WTC11 (cell line): ENCODE data around the gene GDI1. TPM values are rescaled to one million over a fixed set of nuclear protein-coding genes. Genes with fewer than 3 reads are reported as not detected.

ENCODE experiments used
- CREM ChIP-seq: sonication (generic); formaldehyde crosslinking; IDR thresholded peaks from 2 replicates; pipeline ENCODE4 v1.8.1; 2022; ENCODE audit warnings: mild to moderate bottlenecking, missing genetic modification reagents, moderate library complexity
- FOXJ3 ChIP-seq: sonication (generic); formaldehyde crosslinking; IDR thresholded peaks from 2 replicates; pipeline ENCODE4 v1.9.0; 2021; ENCODE audit warnings: missing genetic modification reagents, mild to moderate bottlenecking, borderline replicate concordance
- HMGA2 ChIP-seq: fragments of 250-450 bp; sonication (Bioruptor Pico); IDR thresholded peaks from 2 replicates; pipeline ENCODE4 v1.4.0; 2021; ENCODE audit warnings: mild to moderate bottlenecking, moderate library complexity
- JUN ChIP-seq: sonication (generic); formaldehyde crosslinking; IDR thresholded peaks from 2 replicates; pipeline ENCODE4 v1.8.0; 2023; ENCODE audit warnings: mild to moderate bottlenecking, missing genetic modification reagents
- KAT7 ChIP-seq: sonication (generic); formaldehyde crosslinking; IDR thresholded peaks from 2 replicates; pipeline ENCODE4 v1.8.1; 2023; ENCODE audit warnings: missing genetic modification reagents, mild to moderate bottlenecking, borderline replicate concordance
- NFYB ChIP-seq: sonication (generic); formaldehyde crosslinking; conservative IDR thresholded peaks from 2 replicates; pipeline ENCODE4 v1.8.0; 2022; ENCODE audit warnings: low read depth, missing genetic modification reagents
- RELA ChIP-seq: sonication (generic); formaldehyde crosslinking; IDR thresholded peaks from 2 replicates; pipeline ENCODE4 v1.8.1; 2022; ENCODE audit warnings: missing genetic modification reagents, mild to moderate bottlenecking, borderline replicate concordance
- SOX15 ChIP-seq: fragments of 250-450 bp; sonication (Bioruptor Pico); IDR thresholded peaks from 2 replicates; pipeline ENCODE4 v1.9.0; 2021; ENCODE audit warnings: mild to moderate bottlenecking
- SP1 ChIP-seq: sonication (generic); formaldehyde crosslinking; conservative IDR thresholded peaks from 2 replicates; pipeline ENCODE4 v1.8.1; 2022; ENCODE audit warnings: missing genetic modification reagents
- ZBTB21 ChIP-seq: sonication (generic); formaldehyde crosslinking; IDR thresholded peaks from 2 replicates; pipeline ENCODE4 v1.8.1; 2023; ENCODE audit warnings: mild to moderate bottlenecking, missing genetic modification reagents, borderline replicate concordance
- ZNF138 ChIP-seq: sonication (generic); formaldehyde crosslinking; conservative IDR thresholded peaks from 2 replicates; pipeline ENCODE4 v1.8.1; 2022; ENCODE audit warnings: mild to moderate bottlenecking, moderate library complexity, missing genetic modification reagents
- ZNF263 ChIP-seq: sonication (generic); formaldehyde crosslinking; IDR thresholded peaks from 2 replicates; pipeline ENCODE4 v1.8.1; 2022; ENCODE audit warnings: low read depth, mild to moderate bottlenecking, moderate library complexity, missing genetic modification reagents
- ZNF671 ChIP-seq: fragments of 250-450 bp; sonication (Bioruptor Pico); IDR thresholded peaks from 2 replicates; pipeline ENCODE4 v1.8.0; 2021; ENCODE audit warnings: mild to moderate bottlenecking
- total RNA-seq: library from RNA; stranded (reverse); gene quantifications from 3 replicates; pipeline ENCODE4 v1.2.3, GENCODE V29; 2021
- TF ChIP-seq, protein P1 (sequence below): sonication (generic); formaldehyde crosslinking; IDR thresholded peaks from 2 replicates; pipeline ENCODE4 v1.8.1; 2023; ENCODE audit warnings: mild to moderate bottlenecking, missing genetic modification reagents
- TF ChIP-seq, protein P2 (sequence below): sonication (generic); formaldehyde crosslinking; IDR thresholded peaks from 2 replicates; pipeline ENCODE4 v1.8.1; 2023; ENCODE audit warnings: mild to moderate bottlenecking, missing genetic modification reagents, moderate library complexity
- TF ChIP-seq, protein P3 (sequence below): sonication (generic); formaldehyde crosslinking; IDR thresholded peaks from 2 replicates; pipeline ENCODE4 v1.8.0; 2023; ENCODE audit warnings: missing genetic modification reagents
- TF ChIP-seq, protein P4 (sequence below): sonication (generic); formaldehyde crosslinking; IDR thresholded peaks from 2 replicates; pipeline ENCODE4 v1.8.0; 2023; ENCODE audit warnings: missing genetic modification reagents, mild to moderate bottlenecking, borderline replicate concordance
- TF ChIP-seq, protein P5 (sequence below): sonication (generic); formaldehyde crosslinking; IDR thresholded peaks from 2 replicates; pipeline ENCODE4 v1.8.1; 2023; ENCODE audit warnings: mild to moderate bottlenecking, missing genetic modification reagents
- TF ChIP-seq, protein P6 (sequence below): sonication (generic); formaldehyde crosslinking; IDR thresholded peaks from 2 replicates; pipeline ENCODE4 v1.8.0; 2022; ENCODE audit warnings: mild to moderate bottlenecking, missing genetic modification reagents
- TF ChIP-seq, protein P7 (sequence below): sonication (generic); formaldehyde crosslinking; IDR thresholded peaks from 2 replicates; pipeline ENCODE4 v1.8.1; 2022; ENCODE audit warnings: low read depth, mild to moderate bottlenecking, moderate library complexity, missing genetic modification reagents, borderline replicate concordance
- TF ChIP-seq, protein P8 (sequence below): fragments of 250-450 bp; sonication (Bioruptor Pico); IDR thresholded peaks from 2 replicates; pipeline ENCODE4 v1.9.0; 2021; ENCODE audit warnings: mild to moderate bottlenecking
- TF ChIP-seq, protein P9 (sequence below): sonication (generic); formaldehyde crosslinking; IDR thresholded peaks from 2 replicates; pipeline ENCODE4 v1.8.1; 2022; ENCODE audit warnings: low read depth, missing genetic modification reagents, borderline replicate concordance

The GDI1 gene
- total RNA-seq, 1 experiment from 2014 or later = 108 TPM

DNA sequence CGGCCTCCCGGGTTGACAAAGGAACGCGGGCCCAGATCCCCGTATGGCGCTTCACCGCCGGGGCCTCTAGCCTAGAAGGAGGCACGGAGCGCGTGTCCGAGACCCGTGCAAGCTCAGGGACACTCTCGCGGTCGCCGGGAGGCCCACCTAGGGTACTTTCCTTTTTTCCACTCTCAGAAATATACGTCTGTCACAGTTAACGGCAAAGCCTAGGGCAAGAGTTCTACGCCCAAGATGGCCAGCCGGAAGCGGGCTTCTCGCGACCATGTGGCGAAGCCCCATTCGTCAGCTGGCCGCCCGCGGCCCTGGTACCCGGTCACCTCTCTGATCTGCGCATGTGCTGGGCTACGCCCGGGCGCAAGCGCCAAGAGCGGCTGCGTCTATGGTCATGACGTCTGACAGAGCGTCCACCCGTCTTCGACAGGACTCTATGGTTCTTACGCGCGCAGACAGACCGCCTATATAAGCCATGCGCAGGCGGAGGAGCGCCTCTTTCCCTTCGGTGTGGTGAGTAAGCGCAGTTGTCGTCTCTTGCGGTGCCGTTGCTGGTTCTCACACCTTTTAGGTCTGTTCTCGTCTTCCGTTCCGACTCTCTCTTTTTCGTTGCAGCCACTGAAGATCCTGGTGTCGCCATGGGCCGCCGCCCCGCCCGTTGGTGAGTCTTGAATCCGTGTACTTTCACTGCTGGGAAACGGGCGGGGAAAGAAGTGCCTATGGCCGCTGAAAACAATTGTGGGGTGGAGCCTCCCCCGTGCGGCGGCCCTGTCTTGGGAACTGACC lies 38.9 kb upstream of the GDI1 start, which contains the start of gene RPL10 (continued):
- TF ChIP-seq, protein P1, sequence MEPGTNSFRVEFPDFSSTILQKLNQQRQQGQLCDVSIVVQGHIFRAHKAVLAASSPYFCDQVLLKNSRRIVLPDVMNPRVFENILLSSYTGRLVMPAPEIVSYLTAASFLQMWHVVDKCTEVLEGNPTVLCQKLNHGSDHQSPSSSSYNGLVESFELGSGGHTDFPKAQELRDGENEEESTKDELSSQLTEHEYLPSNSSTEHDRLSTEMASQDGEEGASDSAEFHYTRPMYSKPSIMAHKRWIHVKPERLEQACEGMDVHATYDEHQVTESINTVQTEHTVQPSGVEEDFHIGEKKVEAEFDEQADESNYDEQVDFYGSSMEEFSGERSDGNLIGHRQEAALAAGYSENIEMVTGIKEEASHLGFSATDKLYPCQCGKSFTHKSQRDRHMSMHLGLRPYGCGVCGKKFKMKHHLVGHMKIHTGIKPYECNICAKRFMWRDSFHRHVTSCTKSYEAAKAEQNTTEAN (CRISPR knock-in tag) = no peak
- no peak for TF ChIP-seq ZNF138 (CRISPR knock-in tag)
- TF ChIP-seq, protein P2, sequence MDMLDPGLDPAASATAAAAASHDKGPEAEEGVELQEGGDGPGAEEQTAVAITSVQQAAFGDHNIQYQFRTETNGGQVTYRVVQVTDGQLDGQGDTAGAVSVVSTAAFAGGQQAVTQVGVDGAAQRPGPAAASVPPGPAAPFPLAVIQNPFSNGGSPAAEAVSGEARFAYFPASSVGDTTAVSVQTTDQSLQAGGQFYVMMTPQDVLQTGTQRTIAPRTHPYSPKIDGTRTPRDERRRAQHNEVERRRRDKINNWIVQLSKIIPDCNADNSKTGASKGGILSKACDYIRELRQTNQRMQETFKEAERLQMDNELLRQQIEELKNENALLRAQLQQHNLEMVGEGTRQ = 0 out of 2 replicates have a peak, but pooled peaks have one; percentile 19
- no peak for TF ChIP-seq SOX15 (CRISPR knock-in tag)
- TF ChIP-seq ZNF671 (CRISPR knock-in tag) = no peak
- TF ChIP-seq SP1 (CRISPR knock-in tag) = peak; percentile 37; the same call in 1 of the 2 replicates
- TF ChIP-seq, protein P3, sequence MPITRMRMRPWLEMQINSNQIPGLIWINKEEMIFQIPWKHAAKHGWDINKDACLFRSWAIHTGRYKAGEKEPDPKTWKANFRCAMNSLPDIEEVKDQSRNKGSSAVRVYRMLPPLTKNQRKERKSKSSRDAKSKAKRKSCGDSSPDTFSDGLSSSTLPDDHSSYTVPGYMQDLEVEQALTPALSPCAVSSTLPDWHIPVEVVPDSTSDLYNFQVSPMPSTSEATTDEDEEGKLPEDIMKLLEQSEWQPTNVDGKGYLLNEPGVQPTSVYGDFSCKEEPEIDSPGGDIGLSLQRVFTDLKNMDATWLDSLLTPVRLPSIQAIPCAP (CRISPR knock-in tag) = peak; percentile 61; the same call in 1 of the 2 replicates
- 0 out of 2 replicates have a peak, but pooled peaks have one; percentile 38 for TF ChIP-seq RELA (CRISPR knock-in tag)
- TF ChIP-seq CREM (CRISPR knock-in tag) = peak; percentile 69; the same call in 1 of the 2 replicates
- TF ChIP-seq, protein P4, sequence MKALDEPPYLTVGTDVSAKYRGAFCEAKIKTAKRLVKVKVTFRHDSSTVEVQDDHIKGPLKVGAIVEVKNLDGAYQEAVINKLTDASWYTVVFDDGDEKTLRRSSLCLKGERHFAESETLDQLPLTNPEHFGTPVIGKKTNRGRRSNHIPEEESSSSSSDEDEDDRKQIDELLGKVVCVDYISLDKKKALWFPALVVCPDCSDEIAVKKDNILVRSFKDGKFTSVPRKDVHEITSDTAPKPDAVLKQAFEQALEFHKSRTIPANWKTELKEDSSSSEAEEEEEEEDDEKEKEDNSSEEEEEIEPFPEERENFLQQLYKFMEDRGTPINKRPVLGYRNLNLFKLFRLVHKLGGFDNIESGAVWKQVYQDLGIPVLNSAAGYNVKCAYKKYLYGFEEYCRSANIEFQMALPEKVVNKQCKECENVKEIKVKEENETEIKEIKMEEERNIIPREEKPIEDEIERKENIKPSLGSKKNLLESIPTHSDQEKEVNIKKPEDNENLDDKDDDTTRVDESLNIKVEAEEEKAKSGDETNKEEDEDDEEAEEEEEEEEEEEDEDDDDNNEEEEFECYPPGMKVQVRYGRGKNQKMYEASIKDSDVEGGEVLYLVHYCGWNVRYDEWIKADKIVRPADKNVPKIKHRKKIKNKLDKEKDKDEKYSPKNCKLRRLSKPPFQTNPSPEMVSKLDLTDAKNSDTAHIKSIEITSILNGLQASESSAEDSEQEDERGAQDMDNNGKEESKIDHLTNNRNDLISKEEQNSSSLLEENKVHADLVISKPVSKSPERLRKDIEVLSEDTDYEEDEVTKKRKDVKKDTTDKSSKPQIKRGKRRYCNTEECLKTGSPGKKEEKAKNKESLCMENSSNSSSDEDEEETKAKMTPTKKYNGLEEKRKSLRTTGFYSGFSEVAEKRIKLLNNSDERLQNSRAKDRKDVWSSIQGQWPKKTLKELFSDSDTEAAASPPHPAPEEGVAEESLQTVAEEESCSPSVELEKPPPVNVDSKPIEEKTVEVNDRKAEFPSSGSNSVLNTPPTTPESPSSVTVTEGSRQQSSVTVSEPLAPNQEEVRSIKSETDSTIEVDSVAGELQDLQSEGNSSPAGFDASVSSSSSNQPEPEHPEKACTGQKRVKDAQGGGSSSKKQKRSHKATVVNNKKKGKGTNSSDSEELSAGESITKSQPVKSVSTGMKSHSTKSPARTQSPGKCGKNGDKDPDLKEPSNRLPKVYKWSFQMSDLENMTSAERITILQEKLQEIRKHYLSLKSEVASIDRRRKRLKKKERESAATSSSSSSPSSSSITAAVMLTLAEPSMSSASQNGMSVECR (CRISPR knock-in tag) = 0 out of 2 replicates have a peak, but pooled peaks have one; percentile 35
- no peak for TF ChIP-seq ZBTB21 (CRISPR knock-in tag)
- TF ChIP-seq KAT7 (CRISPR knock-in tag) = no peak
- TF ChIP-seq, protein P5, sequence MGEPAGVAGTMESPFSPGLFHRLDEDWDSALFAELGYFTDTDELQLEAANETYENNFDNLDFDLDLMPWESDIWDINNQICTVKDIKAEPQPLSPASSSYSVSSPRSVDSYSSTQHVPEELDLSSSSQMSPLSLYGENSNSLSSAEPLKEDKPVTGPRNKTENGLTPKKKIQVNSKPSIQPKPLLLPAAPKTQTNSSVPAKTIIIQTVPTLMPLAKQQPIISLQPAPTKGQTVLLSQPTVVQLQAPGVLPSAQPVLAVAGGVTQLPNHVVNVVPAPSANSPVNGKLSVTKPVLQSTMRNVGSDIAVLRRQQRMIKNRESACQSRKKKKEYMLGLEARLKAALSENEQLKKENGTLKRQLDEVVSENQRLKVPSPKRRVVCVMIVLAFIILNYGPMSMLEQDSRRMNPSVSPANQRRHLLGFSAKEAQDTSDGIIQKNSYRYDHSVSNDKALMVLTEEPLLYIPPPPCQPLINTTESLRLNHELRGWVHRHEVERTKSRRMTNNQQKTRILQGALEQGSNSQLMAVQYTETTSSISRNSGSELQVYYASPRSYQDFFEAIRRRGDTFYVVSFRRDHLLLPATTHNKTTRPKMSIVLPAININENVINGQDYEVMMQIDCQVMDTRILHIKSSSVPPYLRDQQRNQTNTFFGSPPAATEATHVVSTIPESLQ (CRISPR knock-in tag) = no peak
- TF ChIP-seq HMGA2 (CRISPR knock-in tag) = no peak
- TF ChIP-seq, protein P6, sequence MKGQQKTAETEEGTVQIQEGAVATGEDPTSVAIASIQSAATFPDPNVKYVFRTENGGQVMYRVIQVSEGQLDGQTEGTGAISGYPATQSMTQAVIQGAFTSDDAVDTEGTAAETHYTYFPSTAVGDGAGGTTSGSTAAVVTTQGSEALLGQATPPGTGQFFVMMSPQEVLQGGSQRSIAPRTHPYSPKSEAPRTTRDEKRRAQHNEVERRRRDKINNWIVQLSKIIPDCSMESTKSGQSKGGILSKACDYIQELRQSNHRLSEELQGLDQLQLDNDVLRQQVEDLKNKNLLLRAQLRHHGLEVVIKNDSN = peak; percentile 18; the same call in 1 of the 2 replicates
- TF ChIP-seq, protein P7, sequence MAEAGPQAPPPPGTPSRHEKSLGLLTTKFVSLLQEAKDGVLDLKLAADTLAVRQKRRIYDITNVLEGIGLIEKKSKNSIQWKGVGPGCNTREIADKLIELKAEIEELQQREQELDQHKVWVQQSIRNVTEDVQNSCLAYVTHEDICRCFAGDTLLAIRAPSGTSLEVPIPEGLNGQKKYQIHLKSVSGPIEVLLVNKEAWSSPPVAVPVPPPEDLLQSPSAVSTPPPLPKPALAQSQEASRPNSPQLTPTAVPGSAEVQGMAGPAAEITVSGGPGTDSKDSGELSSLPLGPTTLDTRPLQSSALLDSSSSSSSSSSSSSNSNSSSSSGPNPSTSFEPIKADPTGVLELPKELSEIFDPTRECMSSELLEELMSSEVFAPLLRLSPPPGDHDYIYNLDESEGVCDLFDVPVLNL (CRISPR knock-in tag) = no peak
- no peak; the same call in 1 of the 2 replicates for TF ChIP-seq JUN (CRISPR knock-in tag)
- TF ChIP-seq FOXJ3 = no peak
- TF ChIP-seq, protein P8, sequence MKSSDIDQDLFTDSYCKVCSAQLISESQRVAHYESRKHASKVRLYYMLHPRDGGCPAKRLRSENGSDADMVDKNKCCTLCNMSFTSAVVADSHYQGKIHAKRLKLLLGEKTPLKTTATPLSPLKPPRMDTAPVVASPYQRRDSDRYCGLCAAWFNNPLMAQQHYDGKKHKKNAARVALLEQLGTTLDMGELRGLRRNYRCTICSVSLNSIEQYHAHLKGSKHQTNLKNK = no peak
- no peak for TF ChIP-seq NFYB
- TF ChIP-seq, protein P9, sequence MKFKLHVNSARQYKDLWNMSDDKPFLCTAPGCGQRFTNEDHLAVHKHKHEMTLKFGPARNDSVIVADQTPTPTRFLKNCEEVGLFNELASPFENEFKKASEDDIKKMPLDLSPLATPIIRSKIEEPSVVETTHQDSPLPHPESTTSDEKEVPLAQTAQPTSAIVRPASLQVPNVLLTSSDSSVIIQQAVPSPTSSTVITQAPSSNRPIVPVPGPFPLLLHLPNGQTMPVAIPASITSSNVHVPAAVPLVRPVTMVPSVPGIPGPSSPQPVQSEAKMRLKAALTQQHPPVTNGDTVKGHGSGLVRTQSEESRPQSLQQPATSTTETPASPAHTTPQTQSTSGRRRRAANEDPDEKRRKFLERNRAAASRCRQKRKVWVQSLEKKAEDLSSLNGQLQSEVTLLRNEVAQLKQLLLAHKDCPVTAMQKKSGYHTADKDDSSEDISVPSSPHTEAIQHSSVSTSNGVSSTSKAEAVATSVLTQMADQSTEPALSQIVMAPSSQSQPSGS (CRISPR knock-in tag) = no peak
- TF ChIP-seq ZNF263 (CRISPR knock-in tag) = no peak
